IPS DF 4.7 (cell line): ENCODE data around the gene UBE3D.
"Not testable (repeated sequence)": the region's sequence is repeated elsewhere in the genome, so short reads cannot be mapped to it uniquely, and the experiment has no call there.

ENCODE experiments used
- DNase-seq: peaks from one replicate; pipeline ENCODE4 v3.0.0-alpha.2; 2013; ENCODE audit warnings: low spot score; ENCODE audit errors: extremely low read depth

Gene UBE3D

GRCh38 chr6:82875573-82876185, 190.0 kb downstream of the UBE3D start:
- no peak for DNase-seq

DNA sequence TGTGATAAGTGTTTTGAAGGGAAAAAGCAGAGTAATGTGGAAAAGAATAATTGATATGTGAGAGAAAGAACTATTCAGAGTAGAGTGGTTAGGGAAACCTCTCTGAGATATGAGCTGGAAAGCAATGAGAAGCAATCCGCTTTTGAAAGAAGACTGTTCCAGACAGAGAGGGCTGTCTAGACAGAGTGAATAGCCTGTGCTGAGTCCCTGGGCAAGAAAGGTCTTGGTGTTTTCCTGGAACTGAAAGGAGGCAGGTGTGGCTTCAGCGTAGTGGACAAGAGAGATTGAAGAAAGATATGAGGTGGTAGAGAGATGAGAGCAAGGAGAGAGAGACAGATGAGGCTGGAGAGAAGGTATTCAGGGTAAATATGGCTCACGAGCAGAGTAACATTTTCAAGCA, 190.8 kb downstream of the UBE3D start:
- no peak for DNase-seq

GRCh38 chr6:82872185-82872584, 193.5 kb downstream of the UBE3D start:
- no peak for DNase-seq

- DNase-seq, result no peak
These were observed 195.0 kb downstream of the UBE3D start for GRCh38 chr6:82870582-82871172.

GRCh38 chr6:82869493-82869892, 196.1 kb downstream of the UBE3D start:
- DNase-seq, result no peak

DNA sequence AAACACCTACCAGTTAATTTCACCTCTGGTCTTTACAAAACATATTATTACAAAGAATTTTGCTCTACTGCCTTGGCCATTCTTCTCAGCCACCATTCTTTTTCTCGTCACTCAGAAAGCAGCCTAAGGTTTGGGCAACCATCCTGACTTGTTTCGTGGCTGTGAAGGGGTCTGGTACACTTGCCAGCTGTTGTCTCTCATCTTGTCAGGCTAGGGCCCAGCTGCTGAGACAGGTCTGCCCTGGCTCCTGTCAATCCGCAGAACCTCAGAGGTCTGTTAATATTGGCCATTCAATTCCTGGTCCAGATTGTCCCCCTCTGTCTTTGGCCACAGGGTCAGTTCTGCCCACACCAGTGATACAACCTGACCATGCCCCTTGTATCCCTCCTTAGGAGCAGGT, 197.7 kb downstream of the UBE3D start:
- DNase-seq, result no peak

- no peak for DNase-seq
These were observed 199.2 kb downstream of the UBE3D start for GRCh38 chr6:82866446-82866845.

DNA sequence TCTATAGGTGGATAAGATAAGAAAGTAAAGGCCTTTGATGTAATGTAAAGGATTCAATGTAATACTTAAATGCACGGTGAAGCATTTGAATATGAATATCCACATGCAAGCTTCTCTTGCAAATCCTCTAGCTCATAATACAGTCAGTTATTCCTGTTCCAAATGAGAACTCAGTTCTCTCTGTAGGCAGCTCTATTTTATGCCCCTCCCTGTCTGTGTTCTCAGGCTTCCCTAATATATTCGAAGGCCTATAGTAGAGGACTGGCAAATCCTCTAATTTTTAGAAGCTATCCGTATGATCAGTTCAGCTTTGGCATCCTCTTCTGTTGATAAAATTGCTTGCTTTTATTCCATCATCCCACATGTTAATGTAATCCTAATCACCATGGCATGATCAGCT, 200.2 kb downstream of the UBE3D start:
- DNase-seq, result no peak

GRCh38 chr6:82863781-82864180, 201.9 kb downstream of the UBE3D start:
- no peak for DNase-seq

GRCh38 chr6:82862543-82862942, 203.1 kb downstream of the UBE3D start:
- DNase-seq, result no peak

GRCh38 chr6:82861121-82861520, 204.5 kb downstream of the UBE3D start:
- DNase-seq, result no peak

- DNase-seq, result not testable (repeated sequence)
These were observed 209.6 kb downstream of the UBE3D start for GRCh38 chr6:82856077-82856476.

- not testable (repeated sequence) for DNase-seq
These were observed 212.7 kb downstream of the UBE3D start for GRCh38 chr6:82852904-82853303.

- DNase-seq, result no peak
These were observed 222.3 kb downstream of the UBE3D start for GRCh38 chr6:82843291-82843885.

- no peak for DNase-seq
These were observed 222.9 kb downstream of the UBE3D start for GRCh38 chr6:82842721-82843120.
